ENCODE results near the gene MDFIC. TPM values are rescaled to one million over a fixed set of nuclear protein-coding genes. Genes with fewer than 3 reads are reported as not detected.

Gene MDFIC
- total and polyA plus RNA-seq, 4 donors, result 11.1 to 37.2 (median 18.3) TPM

DNA sequence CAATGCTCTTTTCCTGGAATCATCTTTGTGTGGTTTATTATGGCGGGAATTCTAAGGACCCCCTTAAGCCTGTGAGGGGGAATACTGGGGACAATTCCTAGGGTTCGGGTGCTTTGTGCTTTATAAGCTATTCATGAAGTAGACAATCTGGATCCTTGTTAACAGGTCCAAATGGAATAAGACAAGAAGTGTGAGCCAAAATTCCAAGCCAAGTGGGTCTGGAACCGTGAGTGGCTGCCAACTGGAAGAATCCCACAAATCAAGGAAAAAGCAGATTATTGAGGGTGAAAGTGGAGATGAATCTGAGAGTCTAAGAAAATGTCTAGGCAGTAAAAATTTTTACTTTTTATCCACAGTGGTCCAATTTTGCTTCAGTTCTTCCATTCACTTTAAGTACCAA lies 136.8 kb downstream of the MDFIC start:
- WGBS, 2 donors, result 42 to 45% methylated on average over 3 of the region's 3 CpGs
- Histone ChIP-seq H3K36me3 (ENCODE audit: control insufficient read depth in 1 of 2, insufficient read depth in 2 of 2, low read length in 1 of 2) (no peaks in the 10 kb centered on the region), H3K4me3 (ENCODE audit: low read length in 2 of 2) (no peak overlapping the region), H3K27ac (ENCODE audit: low read depth in 1 of 2, low read length in 2 of 2) (no peak overlapping the region), H3K4me1 (ENCODE audit: control insufficient read depth in 1 of 2, insufficient read depth in 2 of 2, low read length in 2 of 2) (peaks cover 2 to 3% of the 10 kb centered on the region in 2 donors), H3K9me3 (ENCODE audit: control insufficient read depth, low read length) (no peaks in the 10 kb centered on the region), H3K27me3 (ENCODE audit: control insufficient read depth in 1 of 2, insufficient read depth in 2 of 2, low read length in 1 of 2) (no peaks in the 10 kb centered on the region)
- intact Hi-C loops (cut with DNase I), result no loop called here
- DNase-seq, result no peak
- ATAC-seq (ENCODE audit: low FRiP score), result no peak

DNA sequence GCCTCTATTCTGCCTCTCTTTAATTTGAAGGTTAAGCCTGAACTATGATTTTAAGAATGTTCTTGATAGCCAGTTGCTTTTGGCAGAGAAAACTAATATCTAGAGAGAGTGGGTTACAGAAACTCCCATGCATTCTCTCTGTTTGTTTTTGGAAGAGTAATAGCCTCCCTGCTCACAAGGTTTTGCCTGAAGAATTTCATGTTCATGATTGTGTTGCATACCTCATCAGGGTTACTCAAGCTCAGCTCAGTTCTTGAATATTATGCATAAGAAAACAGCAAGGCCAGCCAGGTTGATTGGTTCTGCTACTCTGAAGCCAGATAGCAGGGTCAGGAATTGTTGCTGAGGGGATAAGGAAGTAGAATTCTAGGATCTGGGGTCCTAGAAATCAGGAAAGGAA lies 137.4 kb downstream of the MDFIC start:
- intact Hi-C loops (cut with DNase I), result no loop called here
- Histone ChIP-seq H3K4me1 (ENCODE audit: control insufficient read depth in 1 of 2, insufficient read depth in 2 of 2, low read length in 2 of 2) (peaks cover 2 to 3% of the 10 kb centered on the region in 2 donors), H3K4me3 (ENCODE audit: low read length in 2 of 2) (no peak overlapping the region), H3K27me3 (ENCODE audit: control insufficient read depth in 1 of 2, insufficient read depth in 2 of 2, low read length in 1 of 2) (no peaks in the 10 kb centered on the region), H3K36me3 (ENCODE audit: control insufficient read depth in 1 of 2, insufficient read depth in 2 of 2, low read length in 1 of 2) (no peaks in the 10 kb centered on the region), H3K27ac (ENCODE audit: low read depth in 1 of 2, low read length in 2 of 2) (no peak overlapping the region), H3K9me3 (ENCODE audit: control insufficient read depth, low read length) (no peaks in the 10 kb centered on the region)
- DNase-seq, result no peak
- no peak for ATAC-seq (ENCODE audit: low FRiP score)

DNA sequence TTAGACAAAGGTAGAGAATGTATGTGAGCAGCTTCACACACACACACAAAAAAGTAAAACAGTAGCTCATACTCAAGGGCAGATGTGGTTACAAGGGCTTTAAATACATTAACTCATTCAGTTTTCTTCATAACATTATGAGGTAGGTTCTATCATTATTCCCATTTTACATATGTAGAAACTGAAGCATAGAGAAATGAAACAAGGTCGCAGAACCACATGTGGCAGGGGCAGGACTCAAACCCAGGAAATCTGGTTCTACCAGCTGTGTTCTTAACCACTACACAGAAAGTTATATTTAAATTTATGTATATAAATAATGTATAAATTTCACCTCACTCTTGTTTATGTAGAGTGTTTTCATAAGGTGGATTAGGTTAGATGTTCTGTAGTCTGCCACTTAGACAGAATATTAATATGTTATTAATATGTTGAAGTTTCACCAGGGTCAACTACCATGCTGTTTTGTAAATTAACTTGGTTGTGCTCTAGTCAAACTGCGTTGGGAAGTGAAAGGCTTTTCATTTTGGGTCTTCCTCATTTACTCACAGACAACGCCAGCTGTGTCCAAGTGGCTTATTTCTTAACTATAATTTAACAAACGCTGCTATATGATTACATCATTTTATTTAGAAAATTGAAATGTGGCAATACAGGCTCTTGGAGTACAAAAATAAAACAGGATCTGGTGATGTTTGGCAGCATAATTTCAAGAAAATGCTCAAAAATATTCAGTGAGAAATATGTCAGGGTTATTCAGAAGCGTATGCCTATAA lies 138.4 kb downstream of the MDFIC start:
- H3K27ac ChIP-seq (ENCODE audit: low read depth in 1 of 2, low read length in 2 of 2), result no peak overlapping the region
- intact Hi-C loops (cut with DNase I), result no loop called here

DNA sequence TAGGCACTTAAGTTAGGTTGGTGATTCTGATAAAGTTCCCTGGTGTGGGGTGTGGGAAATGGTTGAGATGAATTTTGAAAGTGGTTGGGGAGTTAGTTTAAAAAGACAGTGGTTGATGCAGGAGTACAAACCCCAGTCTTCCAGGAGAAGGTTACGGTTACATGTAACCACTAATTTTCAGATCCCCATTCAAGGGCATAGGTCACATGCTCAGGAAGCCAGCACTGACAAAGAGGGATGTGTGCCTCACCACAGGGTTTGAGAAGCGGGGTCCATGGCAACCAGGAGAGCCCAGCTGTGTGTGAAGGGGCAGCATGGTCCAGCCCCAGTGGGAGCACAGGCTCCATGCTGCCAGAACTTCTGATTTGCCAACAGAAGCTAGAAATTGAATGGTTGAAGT lies 144.2 kb downstream of the MDFIC start:
- H3K9me3 ChIP-seq (ENCODE audit: control insufficient read depth, low read length), result no peaks in the 10 kb centered on the region
- intact Hi-C loops (cut with DNase I), result no loop called here
- DNase-seq, result no peak
- 94 to 98% methylated on average over 2 of the region's 2 CpGs for WGBS, 2 donors
- H3K27ac ChIP-seq (ENCODE audit: low read depth in 1 of 2, low read length in 2 of 2), result no peak overlapping the region
- H3K36me3 ChIP-seq (ENCODE audit: control insufficient read depth in 1 of 2, insufficient read depth in 2 of 2, low read length in 1 of 2), result no peaks in the 10 kb centered on the region
- H3K4me1 ChIP-seq (ENCODE audit: control insufficient read depth in 1 of 2, insufficient read depth in 2 of 2, low read length in 2 of 2), result no peaks in the 10 kb centered on the region
- H3K27me3 ChIP-seq (ENCODE audit: control insufficient read depth in 1 of 2, insufficient read depth in 2 of 2, low read length in 1 of 2), result no peaks in the 10 kb centered on the region
- no peak overlapping the region for H3K4me3 ChIP-seq (ENCODE audit: low read length in 2 of 2)
- no peak for ATAC-seq (ENCODE audit: low FRiP score)

More for the DNA sequence above, 138.4 kb downstream of the MDFIC start:
- H3K4me3 ChIP-seq (ENCODE audit: low read length in 2 of 2), result no peak overlapping the region
- WGBS, 2 donors, result 90 to 91% methylated on average over 5 of the region's 5 CpGs
- H3K27me3 ChIP-seq (ENCODE audit: control insufficient read depth in 1 of 2, insufficient read depth in 2 of 2, low read length in 1 of 2), result no peaks in the 10 kb centered on the region
- ATAC-seq (ENCODE audit: low FRiP score), result no peak
- peaks cover 2 to 3% of the 10 kb centered on the region in 2 donors for H3K4me1 ChIP-seq (ENCODE audit: control insufficient read depth in 1 of 2, insufficient read depth in 2 of 2, low read length in 2 of 2)
- no peaks in the 10 kb centered on the region for H3K36me3 ChIP-seq (ENCODE audit: control insufficient read depth in 1 of 2, insufficient read depth in 2 of 2, low read length in 1 of 2)
- no peaks in the 10 kb centered on the region for H3K9me3 ChIP-seq (ENCODE audit: control insufficient read depth, low read length)
- DNase-seq, result no peak

DNA sequence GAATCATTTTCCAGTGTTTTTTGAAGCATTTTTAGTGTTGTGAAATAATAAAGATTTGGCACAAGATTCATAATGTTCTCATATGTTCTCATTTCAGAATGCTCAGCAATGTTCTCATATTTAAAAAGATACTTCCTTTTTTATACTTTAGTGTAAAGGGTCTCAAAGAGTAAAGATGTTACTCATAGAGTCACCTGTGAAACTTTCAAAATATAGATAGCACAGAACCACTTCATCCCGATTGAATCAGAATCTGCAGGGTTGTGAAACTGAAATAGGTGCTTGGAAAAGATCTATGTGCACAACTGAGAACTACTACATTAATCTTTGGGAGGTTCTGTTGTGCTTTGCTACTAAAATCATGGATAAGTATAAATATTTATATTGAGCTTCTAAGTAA lies 144.7 kb downstream of the MDFIC start:
- intact Hi-C loops (cut with DNase I), result no loop called here
- WGBS, 2 donors, result 64 to 75% methylated on average over 1 of the region's 1 CpG
- DNase-seq (no peak), ATAC-seq (ENCODE audit: low FRiP score) (no peak)
- no peak overlapping the region for H3K27ac ChIP-seq (ENCODE audit: low read depth in 1 of 2, low read length in 2 of 2)
- no peaks in the 10 kb centered on the region for H3K9me3 ChIP-seq (ENCODE audit: control insufficient read depth, low read length)
- no peaks in the 10 kb centered on the region for H3K36me3 ChIP-seq (ENCODE audit: control insufficient read depth in 1 of 2, insufficient read depth in 2 of 2, low read length in 1 of 2)
- H3K27me3 ChIP-seq (ENCODE audit: control insufficient read depth in 1 of 2, insufficient read depth in 2 of 2, low read length in 1 of 2), result no peaks in the 10 kb centered on the region
- H3K4me3 ChIP-seq (ENCODE audit: low read length in 2 of 2), result no peak overlapping the region
- H3K4me1 ChIP-seq (ENCODE audit: control insufficient read depth in 1 of 2, insufficient read depth in 2 of 2, low read length in 2 of 2), result no peaks in the 10 kb centered on the region

DNA sequence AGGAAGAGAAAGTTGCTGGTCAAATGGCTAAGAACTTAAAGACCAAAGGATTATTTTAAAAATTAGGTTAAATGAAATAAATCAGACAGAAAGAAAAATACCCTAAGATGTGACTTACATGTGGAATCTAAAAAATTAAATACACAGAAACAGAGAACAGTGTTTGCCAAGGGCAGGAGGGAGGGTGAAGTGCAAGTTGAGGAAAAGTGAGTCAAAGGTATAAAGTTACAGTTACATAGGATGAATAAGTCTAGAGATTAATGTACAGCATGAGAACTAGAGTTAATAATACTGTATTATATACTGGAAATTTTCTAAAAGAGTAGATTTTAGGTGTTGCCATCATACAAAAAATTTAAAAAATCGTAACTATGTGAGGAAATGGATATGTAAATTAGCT lies 146.3 kb downstream of the MDFIC start:
- Histone ChIP-seq H3K36me3 (ENCODE audit: control insufficient read depth in 1 of 2, insufficient read depth in 2 of 2, low read length in 1 of 2) (no peaks in the 10 kb centered on the region), H3K27me3 (ENCODE audit: control insufficient read depth in 1 of 2, insufficient read depth in 2 of 2, low read length in 1 of 2) (no peaks in the 10 kb centered on the region), H3K9me3 (ENCODE audit: control insufficient read depth, low read length) (no peaks in the 10 kb centered on the region), H3K4me1 (ENCODE audit: control insufficient read depth in 1 of 2, insufficient read depth in 2 of 2, low read length in 2 of 2) (no peaks in the 10 kb centered on the region), H3K4me3 (ENCODE audit: low read length in 2 of 2) (no peak overlapping the region), H3K27ac (ENCODE audit: low read depth in 1 of 2, low read length in 2 of 2) (no peak overlapping the region)
- intact Hi-C loops (cut with DNase I), result no loop called here
- ATAC-seq (ENCODE audit: low FRiP score) (no peak), DNase-seq (no peak)
- WGBS, 2 donors, result 97 to 99% methylated on average over 1 of the region's 1 CpG
